Testis (tissue), 3 donors: Measurements from ENCODE around the gene NAT14. TPM values are rescaled to one million over a fixed set of nuclear protein-coding genes. Genes with fewer than 3 reads are reported as not detected.

Experiments
- DNase-seq: peaks from one replicate; pipeline ENCODE4 v3.0.0-alpha.2; 2019
- H3K27ac ChIP-seq, 2 donors: fragments of 200-600 bp; sonication (generic); one replicate each; pipeline ENCODE4 v1.5.1; 2019
- H3K27me3 ChIP-seq: fragments of 200-600 bp; sonication (generic); one replicate; pipeline ENCODE4 v1.5.1; 2019
- H3K36me3 ChIP-seq: fragments of 200-600 bp; sonication (generic); one replicate; pipeline ENCODE4 v1.5.1; 2017; ENCODE audit warnings: low read depth; ENCODE audit errors: missing control alignments
- H3K4me1 ChIP-seq: fragments of 200-600 bp; sonication (generic); one replicate; pipeline ENCODE4 v1.5.1; 2019
- H3K4me3 ChIP-seq, 2 donors: fragments of 200-600 bp; sonication (generic); one replicate each; pipeline ENCODE4 v1.5.1; 2017 to 2019
- H3K9me3 ChIP-seq: fragments of 200-600 bp; sonication (generic); one replicate; pipeline ENCODE4 v1.5.1; 2017
- POLR2A ChIP-seq: fragments of 450-650 bp; IDR thresholded peaks from one replicate; pipeline ENCODE4 v1.6.1; 2017; ENCODE audit warnings: antibody characterized with exemption, mild to moderate bottlenecking, moderate library complexity
- WGBS, 2 donors: methylation state at CpG; one replicate each; pipeline ENCODE4 v1.1.5; 2018; 5-methylcytosine and 5-hydroxymethylcytosine counted together
- intact Hi-C: fragments of 100-400 bp; cut with DNase I; formaldehyde crosslinking; loops from one replicate; pipeline ENCODE4 v1.15.1; 2023; ENCODE audit warnings: low total_unique reads
- polyA plus RNA-seq: library from polyadenylated mRNA; stranded (reverse); fragments of 350-450 nt; fragmentation: Illumina TruSeq; extraction: RNeasy Lipid Tissue Mini Kit (QIAGEN cat#74804); gene quantifications from one replicate; pipeline ENCODE4 v1.2.3, GENCODE V29; 2014; ENCODE audit warnings: low read depth, low replicate concordance; ENCODE audit not compliant: insufficient read depth
- total RNA-seq, 2 donors: library from RNA; depleted of rRNA; stranded (reverse); fragments of >200 nt; gene quantifications; one replicate each; pipeline ENCODE4 v1.2.3, GENCODE V29; 2016
- TF ChIP-seq, protein P1 (sequence below), 3 experiments: fragments of 450-650 bp in 2 of 3; fragments of 200-600 bp in 1 of 3; sonication (generic) in 1 of 3; IDR thresholded peaks; one replicate each; pipeline ENCODE4 v1.5.1; 2016 to 2019; ENCODE audit warnings: antibody characterized with exemption in 3 of 3, mild to moderate bottlenecking in 2 of 3, moderate library complexity in 1 of 3

NAT14 gene
- total and polyA plus RNA-seq, 3 donors from 2014 or later: 12.0 to 17.3 (median 16.0) TPM

DNA sequence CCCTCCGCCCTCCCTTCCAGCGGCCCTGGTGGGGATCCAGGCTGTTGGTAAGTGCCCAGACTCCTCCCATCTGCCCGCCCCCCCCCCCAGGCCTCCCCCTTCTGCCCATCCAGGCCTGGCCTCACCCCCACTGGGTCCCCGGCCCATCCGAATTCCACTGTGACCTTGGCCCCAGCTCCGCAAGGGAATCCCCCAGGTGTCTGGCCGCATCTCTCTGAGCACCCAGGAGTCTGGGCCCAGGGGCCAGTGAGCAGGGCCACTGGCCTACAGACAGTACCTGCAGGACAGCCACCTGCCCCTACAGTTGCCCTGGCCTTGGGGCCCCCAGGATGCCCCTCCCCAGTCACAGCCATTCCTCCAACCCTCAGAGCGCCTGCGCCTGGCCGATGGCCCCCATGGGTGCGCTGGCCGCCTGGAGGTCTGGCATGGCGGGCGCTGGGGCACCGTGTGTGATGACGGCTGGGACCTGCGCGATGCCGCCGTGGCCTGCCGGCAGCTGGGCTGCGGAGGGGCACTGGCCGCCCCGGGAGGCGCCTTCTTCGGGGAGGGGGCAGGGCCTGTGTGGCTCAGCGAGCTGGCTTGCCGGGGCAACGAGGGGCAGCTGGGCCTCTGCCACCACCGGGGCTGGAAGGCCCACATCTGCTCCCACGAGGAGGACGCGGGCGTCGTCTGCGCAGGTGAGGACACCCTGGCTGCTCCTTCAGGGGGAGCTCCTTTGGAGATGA, 4.2 kb downstream of the NAT14 start:
- peak overlapping the region; percentile 3 to 83 for H3K27ac ChIP-seq
- TF ChIP-seq, protein P1, sequence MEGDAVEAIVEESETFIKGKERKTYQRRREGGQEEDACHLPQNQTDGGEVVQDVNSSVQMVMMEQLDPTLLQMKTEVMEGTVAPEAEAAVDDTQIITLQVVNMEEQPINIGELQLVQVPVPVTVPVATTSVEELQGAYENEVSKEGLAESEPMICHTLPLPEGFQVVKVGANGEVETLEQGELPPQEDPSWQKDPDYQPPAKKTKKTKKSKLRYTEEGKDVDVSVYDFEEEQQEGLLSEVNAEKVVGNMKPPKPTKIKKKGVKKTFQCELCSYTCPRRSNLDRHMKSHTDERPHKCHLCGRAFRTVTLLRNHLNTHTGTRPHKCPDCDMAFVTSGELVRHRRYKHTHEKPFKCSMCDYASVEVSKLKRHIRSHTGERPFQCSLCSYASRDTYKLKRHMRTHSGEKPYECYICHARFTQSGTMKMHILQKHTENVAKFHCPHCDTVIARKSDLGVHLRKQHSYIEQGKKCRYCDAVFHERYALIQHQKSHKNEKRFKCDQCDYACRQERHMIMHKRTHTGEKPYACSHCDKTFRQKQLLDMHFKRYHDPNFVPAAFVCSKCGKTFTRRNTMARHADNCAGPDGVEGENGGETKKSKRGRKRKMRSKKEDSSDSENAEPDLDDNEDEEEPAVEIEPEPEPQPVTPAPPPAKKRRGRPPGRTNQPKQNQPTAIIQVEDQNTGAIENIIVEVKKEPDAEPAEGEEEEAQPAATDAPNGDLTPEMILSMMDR (IDR thresholded peaks at IDR 0.05): no peak
- TF ChIP-seq POLR2A: no peak
- H3K9me3 ChIP-seq: no peaks in the 10 kb centered on the region
- H3K4me1 ChIP-seq: peaks cover 48% of the 10 kb centered on the region
- no peaks in the 10 kb centered on the region for H3K36me3 ChIP-seq
- no peaks in the 10 kb centered on the region for H3K27me3 ChIP-seq
- 70 to 74% methylated on average over 19 to 31 of the region's 36 CpGs for WGBS, 2 donors
- no peak overlapping the region for H3K4me3 ChIP-seq
- intact Hi-C loops: no loop called here
- no peak for DNase-seq

DNA sequence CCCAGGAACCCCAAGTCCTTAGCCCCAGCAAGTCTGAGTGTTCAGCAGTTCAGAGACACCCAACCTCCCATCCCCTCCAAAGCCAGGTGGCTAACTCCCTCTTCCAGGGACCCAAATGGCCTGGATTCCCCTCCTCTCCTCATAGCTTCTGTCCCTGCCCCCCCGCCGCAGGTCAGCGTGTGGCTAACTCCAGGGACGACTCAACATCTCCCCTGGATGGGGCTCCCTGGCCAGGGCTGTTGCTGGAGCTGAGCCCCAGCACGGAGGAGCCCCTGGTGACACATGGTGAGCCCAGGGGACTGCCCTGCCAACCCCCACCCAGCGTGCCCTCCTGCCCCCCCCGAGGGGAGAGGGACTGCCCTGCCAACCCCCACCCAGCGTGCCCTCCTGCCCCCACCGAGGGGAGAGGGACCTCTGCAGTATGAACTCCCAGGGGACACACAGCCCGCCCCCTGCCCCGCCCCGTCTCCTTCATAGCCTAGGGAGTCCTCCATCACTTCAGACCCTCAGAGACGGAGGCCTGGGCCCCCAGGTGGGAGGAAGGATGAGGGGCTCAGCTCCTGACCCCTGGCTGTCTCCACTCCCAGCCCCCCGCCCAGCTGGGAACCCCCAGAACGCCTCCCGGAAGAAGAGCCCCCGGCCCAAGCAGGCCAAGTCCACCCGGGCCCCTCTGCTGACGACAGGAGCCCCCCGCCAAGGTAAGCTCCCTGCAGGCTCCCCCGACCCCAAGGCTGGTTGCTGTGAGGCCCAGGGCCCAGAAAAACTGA, 4.9 kb downstream of the NAT14 start:
- Histone ChIP-seq H3K4me3 (no peak overlapping the region), H3K4me1 (peaks cover 47% of the 10 kb centered on the region), H3K27me3 (no peaks in the 10 kb centered on the region), H3K27ac (no peak overlapping the region), H3K36me3 (no peaks in the 10 kb centered on the region), H3K9me3 (no peaks in the 10 kb centered on the region)
- intact Hi-C loops: no loop called here
- WGBS, 2 donors: 83 to 100% methylated on average over 1 to 20 of the region's 21 CpGs
- TF ChIP-seq, protein P1 (IDR thresholded peaks at IDR 0.05): no peak
- no peak for TF ChIP-seq POLR2A
- DNase-seq: no peak

DNA sequence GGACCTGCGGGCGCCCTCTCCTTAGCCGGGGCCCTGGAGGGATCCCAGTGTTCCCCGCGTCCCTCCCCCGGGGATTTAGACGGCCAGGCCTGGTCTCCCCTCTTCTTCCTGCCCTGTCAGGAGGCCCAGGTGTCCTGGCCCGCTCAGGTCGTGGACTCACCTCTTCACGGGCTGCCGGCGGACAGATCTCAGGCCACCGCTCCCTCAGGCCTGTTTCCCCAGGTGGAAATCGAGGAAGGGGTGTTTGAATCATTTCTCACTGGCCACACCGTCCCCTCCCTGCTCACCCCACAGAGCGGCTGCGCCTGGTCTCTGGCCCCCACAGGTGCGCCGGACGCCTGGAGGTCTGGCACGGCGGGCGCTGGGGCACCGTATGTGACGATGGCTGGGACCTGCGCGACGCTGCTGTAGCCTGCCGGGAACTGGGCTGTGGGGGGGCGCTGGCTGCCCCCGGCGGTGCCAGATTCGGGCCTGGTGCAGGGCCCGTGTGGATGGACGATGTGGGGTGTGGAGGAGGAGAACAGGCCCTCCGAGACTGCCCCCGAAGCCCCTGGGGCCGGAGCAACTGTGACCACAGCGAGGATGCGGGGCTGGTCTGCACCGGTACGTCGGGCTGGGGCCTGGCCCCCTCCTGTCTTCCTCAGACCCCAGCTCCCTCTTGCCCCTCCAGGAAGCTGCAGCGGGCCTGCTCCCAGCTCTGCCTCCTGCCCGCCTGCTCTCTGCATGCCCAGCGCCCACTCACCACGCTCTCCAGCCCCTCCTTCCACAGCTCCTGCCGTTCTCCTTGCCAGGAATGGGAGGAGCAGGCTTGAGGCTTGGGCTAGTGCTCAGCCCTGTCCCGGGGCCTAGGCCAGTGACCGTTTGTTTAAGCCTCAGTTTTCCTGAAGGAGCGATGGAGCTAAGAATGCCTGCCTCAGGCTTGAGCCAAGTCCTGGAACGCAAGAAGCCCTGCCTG, 5.8 kb downstream of the NAT14 start:
- WGBS, 2 donors: 78 to 81% methylated on average over 11 to 46 of the region's 52 CpGs
- H3K9me3 ChIP-seq: no peaks in the 10 kb centered on the region
- DNase-seq: no peak
- no peaks in the 10 kb centered on the region for H3K36me3 ChIP-seq
- TF ChIP-seq, protein P1 (IDR thresholded peaks at IDR 0.05): no peak
- TF ChIP-seq POLR2A: no peak
- intact Hi-C loops: no loop called here
- peaks cover 40% of the 10 kb centered on the region for H3K4me1 ChIP-seq
- H3K27ac ChIP-seq: no peak overlapping the region
- no peaks in the 10 kb centered on the region for H3K27me3 ChIP-seq
- H3K4me3 ChIP-seq: no peak overlapping the region

DNA sequence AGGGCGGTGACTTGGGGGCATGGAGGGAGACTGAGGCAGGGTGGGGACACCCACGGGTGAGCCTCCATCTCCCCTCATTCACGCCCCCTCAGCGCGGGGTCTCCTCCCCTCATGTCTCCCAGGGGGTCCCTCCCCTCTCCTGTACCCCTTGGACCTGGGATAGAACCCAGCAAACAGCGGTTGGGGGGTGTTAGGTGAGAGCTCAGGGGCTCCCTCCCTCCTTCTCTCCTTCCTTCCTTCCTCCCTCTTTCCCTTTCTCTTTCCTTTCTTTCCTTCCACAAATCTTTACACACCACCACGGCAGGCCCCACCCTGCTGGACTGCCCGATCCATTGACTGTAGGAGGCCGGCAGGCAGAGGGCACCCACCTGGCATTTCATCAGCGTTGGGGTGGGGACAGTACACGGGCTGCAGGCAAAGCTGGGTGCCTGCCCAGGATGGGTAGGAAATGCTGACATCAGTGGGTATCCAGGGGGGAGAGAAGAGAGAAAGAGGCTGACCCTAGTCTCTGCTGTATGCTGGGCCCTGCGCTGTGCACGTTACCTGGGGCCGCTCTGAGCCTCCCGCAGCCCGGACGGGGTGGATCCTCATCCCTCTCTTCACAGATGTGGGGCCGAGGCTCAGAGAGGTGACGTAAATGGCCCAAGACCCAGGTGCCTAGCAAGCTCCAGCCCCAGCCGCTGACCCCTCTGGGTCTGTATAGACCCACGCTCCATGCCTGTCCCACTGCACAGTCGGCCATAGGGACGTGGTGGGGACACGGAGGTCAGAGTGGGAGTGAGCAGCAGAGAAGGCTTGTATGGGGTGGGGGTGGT, 6.8 kb downstream of the NAT14 start:
- WGBS, 2 donors: 72 to 79% methylated on average over 18 to 24 of the region's 24 CpGs
- Histone ChIP-seq H3K36me3 (no peaks in the 10 kb centered on the region), H3K27ac (no peak overlapping the region), H3K4me3 (no peak overlapping the region), H3K27me3 (no peaks in the 10 kb centered on the region), H3K4me1 (peaks cover 30% of the 10 kb centered on the region), H3K9me3 (no peaks in the 10 kb centered on the region)
- no peak for DNase-seq
- TF ChIP-seq POLR2A: no peak
- TF ChIP-seq, protein P1 (IDR thresholded peaks at IDR 0.05): no peak
- intact Hi-C loops: no loop called here
